WERI-Rb-1 (cell line): ENCODE data around the gene RGS6.

Experiments used
- DNase-seq: peaks from one replicate; pipeline ENCODE4 v3.0.0-alpha.2; 2020
- H3K27ac ChIP-seq: fragments of 250-450 bp; sonication (Bioruptor Pico); 2 replicates; pipeline ENCODE4 v1.5.1; 2020; ENCODE audit warnings: mild to moderate bottlenecking, moderate library complexity
- H3K27me3 ChIP-seq: fragments of 250-450 bp; sonication (Bioruptor Pico); 2 replicates; pipeline ENCODE4 v1.5.1; 2021; ENCODE audit warnings: mild to moderate bottlenecking, low read depth, moderate library complexity; ENCODE audit not compliant: insufficient read depth, severe bottlenecking
- H3K36me3 ChIP-seq: fragments of 250-450 bp; sonication (Bioruptor Pico); 2 replicates; pipeline ENCODE4 v1.5.1; 2020; ENCODE audit warnings: mild to moderate bottlenecking, moderate library complexity
- H3K4me3 ChIP-seq: 2 replicates; pipeline ENCODE4 v1.5.1; 2011; ENCODE audit warnings: low read depth, mild to moderate bottlenecking, control low read depth, low read length
- H3K9me3 ChIP-seq: fragments of 250-450 bp; sonication (Bioruptor Pico); 2 replicates; pipeline ENCODE4 v1.5.1; 2021; ENCODE audit warnings: mild to moderate bottlenecking, moderate library complexity; ENCODE audit not compliant: severe bottlenecking
- CTCF ChIP-seq: IDR thresholded peaks from 2 replicates; pipeline ENCODE4 v1.5.1; 2011; ENCODE audit warnings: low read depth, mild to moderate bottlenecking, control low read depth, inconsistent platforms, low read length

RGS6 gene

GRCh38 chr14:71942904-71943694 is 10.9 kb downstream of the RGS6 start:
- no peak for DNase-seq
- TF ChIP-seq CTCF, result no peak

GRCh38 chr14:71943695-71944018 is 11.4 kb downstream of the RGS6 start:
- Histone ChIP-seq H3K27me3 (no peaks in the 10 kb centered on the region), H3K36me3 (no peaks in the 10 kb centered on the region), H3K4me3 (no peak overlapping the region), H3K27ac (no peak overlapping the region), H3K9me3 (peaks cover 12% of the 10 kb centered on the region)
- DNase-seq, result no peak
- no peak for TF ChIP-seq CTCF

More at GRCh38 chr14:71942904-71943694, 10.9 kb downstream of the RGS6 start:
- H3K27ac ChIP-seq, result no peak overlapping the region
- H3K36me3 ChIP-seq, result no peaks in the 10 kb centered on the region
- no peaks in the 10 kb centered on the region for H3K27me3 ChIP-seq
- H3K4me3 ChIP-seq, result no peak overlapping the region
- peaks cover 12% of the 10 kb centered on the region for H3K9me3 ChIP-seq

GRCh38 chr14:71947947-71948500 is 15.8 kb downstream of the RGS6 start:
- TF ChIP-seq CTCF, result no peak
- Histone ChIP-seq H3K27me3 (no peaks in the 10 kb centered on the region), H3K36me3 (no peaks in the 10 kb centered on the region), H3K9me3 (peaks cover 2% of the 10 kb centered on the region), H3K27ac (no peak overlapping the region), H3K4me3 (no peak overlapping the region)
- DNase-seq, result no peak

GRCh38 chr14:71952381-71953363 is 20.4 kb downstream of the RGS6 start:
- Histone ChIP-seq H3K36me3 (no peaks in the 10 kb centered on the region), H3K27me3 (no peaks in the 10 kb centered on the region), H3K9me3 (peaks cover 2% of the 10 kb centered on the region), H3K4me3 (no peak overlapping the region), H3K27ac (no peak overlapping the region)
- no peak for DNase-seq
- no peak for TF ChIP-seq CTCF

GRCh38 chr14:71956920-71957563 is 24.8 kb downstream of the RGS6 start:
- peak; percentile 61 for DNase-seq
- H3K27me3 ChIP-seq, result no peaks in the 10 kb centered on the region
- H3K9me3 ChIP-seq, result no peaks in the 10 kb centered on the region
- no peak for TF ChIP-seq CTCF
- H3K4me3 ChIP-seq, result no peak overlapping the region
- H3K27ac ChIP-seq, result peak overlapping the region; percentile 35; the same call in 1 of the 2 replicates
- no peaks in the 10 kb centered on the region for H3K36me3 ChIP-seq
